SJCRH30 (cell line): ENCODE results near the gene RPE65. TPM values are rescaled to one million over a fixed set of nuclear protein-coding genes. Genes with fewer than 3 reads are reported as not detected.

Experiments used
- total RNA-seq: library from RNA; depleted of rRNA; stranded (reverse); fragments of >200 nt; shearing (Covaris generic); gene quantifications from 2 replicates; pipeline ENCODE4 v1.2.3, GENCODE V29; 2014; rRNA removed

Gene RPE65
- total RNA-seq, 1 experiment from 2014 or later: 0.06 TPM

Other genes starting within 250 kb of the RPE65 start
- 38.1 and 43.2 TPM in 2 replicates for gene WLS, start 217.4 kb downstream of the RPE65 start, total RNA-seq
- 44.8 and 62.1 TPM in 2 replicates for gene DEPDC1, start 47.1 kb upstream of the RPE65 start, total RNA-seq